ENCODE results near the gene GRAP2. TPM values are rescaled to one million over a fixed set of nuclear protein-coding genes. Genes with fewer than 3 reads are reported as not detected.
"Not testable (repeated sequence)": the region's sequence is repeated elsewhere in the genome, so short reads cannot be mapped to it uniquely, and the experiment has no call there.

Gene GRAP2
- total and polyA plus RNA-seq, 4 donors, result 1.9 to 6.9 (median 4.2) TPM

- H3K9me3 ChIP-seq (ENCODE audit: control insufficient read depth in 4 of 4, insufficient read depth in 3 of 4, low read length in 3 of 4), result no peaks in the 10 kb centered on the region
- peak; percentile 83 for ATAC-seq (ENCODE audit: insufficient read depth, low FRiP score)
- H3K4me3 ChIP-seq, result no peak overlapping the region
- peaks cover 0 to 13% (median 9%) of the 10 kb centered on the region in 5 donors for H3K4me1 ChIP-seq (ENCODE audit: control insufficient read depth in 5 of 5, insufficient read depth in 5 of 5, low read length in 5 of 5)
- DNase-seq, result peak in 2 of 3 donors; percentile 62 to 66
- no peak overlapping the region for H3K9ac ChIP-seq (ENCODE audit: insufficient read depth in 1 of 2, low read length in 2 of 2)
- no peak overlapping the region for H3K27ac ChIP-seq (ENCODE audit: low read depth in 1 of 2, low read length in 1 of 2)
- TF ChIP-seq CTCF (IDR thresholded peaks at IDR 0.05; ENCODE audit: control extremely low read depth, extremely low read depth), result no peak
- H3K36me3 ChIP-seq (ENCODE audit: control insufficient read depth in 4 of 4, insufficient read depth in 4 of 4, low read length in 4 of 4), result no peaks in the 10 kb centered on the region
- 70 to 85% methylated on average over 8 of the region's 8 CpGs for WGBS, 2 donors
- H3K27me3 ChIP-seq (ENCODE audit: control insufficient read depth in 3 of 3, insufficient read depth in 3 of 3, low read length in 2 of 3), result peaks cover 0 to 16% (median 0%) of the 10 kb centered on the region in 3 donors
Measured at GRCh38 chr22:39947220-39948216, 46.6 kb downstream of the GRAP2 start.

GRCh38 chr22:39949964-39950737 is 49.3 kb downstream of the GRAP2 start:
- no peaks in the 10 kb centered on the region for H3K36me3 ChIP-seq (ENCODE audit: control insufficient read depth in 4 of 4, insufficient read depth in 4 of 4, low read length in 4 of 4)
- ATAC-seq (ENCODE audit: insufficient read depth, low FRiP score), result no peak
- no peak for DNase-seq
- H3K9me3 ChIP-seq (ENCODE audit: control insufficient read depth in 4 of 4, insufficient read depth in 3 of 4, low read length in 3 of 4), result no peaks in the 10 kb centered on the region
- peaks cover 0 to 16% (median 0%) of the 10 kb centered on the region in 3 donors for H3K27me3 ChIP-seq (ENCODE audit: control insufficient read depth in 3 of 3, insufficient read depth in 3 of 3, low read length in 2 of 3)
- WGBS, 2 donors, result 81 to 90% methylated on average over 8 of the region's 8 CpGs
- TF ChIP-seq CTCF (IDR thresholded peaks at IDR 0.05; ENCODE audit: control extremely low read depth, extremely low read depth), result no peak
- H3K9ac ChIP-seq (ENCODE audit: insufficient read depth in 1 of 2, low read length in 2 of 2), result no peak overlapping the region
- no peak overlapping the region for H3K4me3 ChIP-seq
- H3K27ac ChIP-seq (ENCODE audit: low read depth in 1 of 2, low read length in 1 of 2), result no peak overlapping the region
- peaks cover 0 to 29% (median 9%) of the 10 kb centered on the region in 5 donors for H3K4me1 ChIP-seq (ENCODE audit: control insufficient read depth in 5 of 5, insufficient read depth in 5 of 5, low read length in 5 of 5)

- not testable (repeated sequence) for H3K36me3 ChIP-seq (ENCODE audit: control insufficient read depth in 4 of 4, insufficient read depth in 4 of 4, low read length in 4 of 4); DNase-seq; H3K27ac ChIP-seq (ENCODE audit: low read depth in 1 of 2, low read length in 1 of 2); ATAC-seq (ENCODE audit: insufficient read depth, low FRiP score); H3K4me3 ChIP-seq; H3K9ac ChIP-seq (ENCODE audit: insufficient read depth in 1 of 2, low read length in 2 of 2); H3K9me3 ChIP-seq (ENCODE audit: control insufficient read depth in 4 of 4, insufficient read depth in 3 of 4, low read length in 3 of 4)
- Histone ChIP-seq H3K4me1 (ENCODE audit: control insufficient read depth in 5 of 5, insufficient read depth in 5 of 5, low read length in 5 of 5) (peaks cover 0 to 22% (median 6%) of the 10 kb centered on the region in 5 donors), H3K27me3 (ENCODE audit: control insufficient read depth in 3 of 3, insufficient read depth in 3 of 3, low read length in 2 of 3) (peaks cover 0 to 16% (median 0%) of the 10 kb centered on the region in 3 donors)
- WGBS, 2 donors, result 56 to 67% methylated on average over 11 of the region's 11 CpGs
Measured at GRCh38 chr22:39951603-39952293, 50.9 kb downstream of the GRAP2 start.

All from lung (tissue), 12 donors.